GM18873 (cell line): ENCODE data around the gene RPL28.
"Not testable (repeated sequence)": the region's sequence is repeated elsewhere in the genome, so short reads cannot be mapped to it uniquely, and the experiment has no call there.

Experiments
- ATAC-seq: cut with Tn5 transposase; IDR thresholded peaks from one replicate; pipeline ENCODE4 v1.9.1; 2021; ENCODE audit warnings: mild to moderate bottlenecking, moderate library complexity, moderate number of reproducible peaks; ENCODE audit not compliant: unreplicated experiment, low FRiP score

Gene RPL28

GRCh38 chr19:55418185-55418584, 32.5 kb downstream of the RPL28 start:
- no peak for ATAC-seq

GRCh38 chr19:55419103-55419502, 33.4 kb downstream of the RPL28 start:
- ATAC-seq: no peak

- ATAC-seq: no peak
Measured at GRCh38 chr19:55419624-55420236, 34.0 kb downstream of the RPL28 start.

GRCh38 chr19:55421281-55421680, 35.5 kb downstream of the RPL28 start:
- not testable (repeated sequence) for ATAC-seq

- ATAC-seq: no peak
Measured at GRCh38 chr19:55423225-55424005, 37.7 kb downstream of the RPL28 start.

DNA sequence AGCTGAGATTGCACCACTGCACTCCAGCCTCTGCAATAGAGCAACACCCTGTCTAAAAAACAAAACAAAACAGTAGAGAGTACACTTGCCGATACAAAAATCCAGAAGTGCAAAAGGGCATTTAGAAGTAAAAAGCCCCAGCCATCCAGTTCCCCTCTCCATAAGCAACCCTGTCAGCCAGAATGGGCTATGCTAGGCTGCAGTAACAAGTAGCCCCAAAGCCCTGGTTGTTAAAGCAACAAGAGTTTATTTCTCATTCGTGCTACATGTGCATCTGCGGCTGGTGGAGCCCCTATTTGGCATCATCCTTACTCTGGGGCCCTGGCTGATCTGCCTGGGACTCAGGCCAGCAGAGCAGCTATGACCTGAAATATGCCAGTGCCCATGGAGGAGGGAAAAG, 38.8 kb downstream of the RPL28 start:
- ATAC-seq: no peak

DNA sequence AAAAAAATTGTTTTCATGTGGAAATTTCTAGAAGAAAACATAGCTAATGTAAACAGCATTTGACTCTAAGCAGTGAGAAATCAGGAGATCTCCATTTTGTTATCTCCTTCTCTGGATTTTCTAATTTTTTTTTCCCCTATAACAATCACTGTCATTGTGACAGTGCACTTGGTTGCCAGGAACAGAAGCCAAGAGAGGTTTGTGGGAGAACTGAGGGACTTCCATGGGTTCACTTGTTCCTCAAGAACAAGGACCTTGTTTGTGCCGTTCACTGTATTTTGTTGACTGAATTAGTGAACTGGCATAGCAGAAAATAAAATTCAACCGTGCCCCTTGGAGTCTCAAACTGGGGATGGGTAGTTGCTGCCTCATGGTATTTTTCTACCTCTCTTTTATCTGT, 40.3 kb downstream of the RPL28 start:
- no peak for ATAC-seq

- ATAC-seq: no peak
Measured at GRCh38 chr19:55431183-55431582, 45.5 kb downstream of the RPL28 start.

DNA sequence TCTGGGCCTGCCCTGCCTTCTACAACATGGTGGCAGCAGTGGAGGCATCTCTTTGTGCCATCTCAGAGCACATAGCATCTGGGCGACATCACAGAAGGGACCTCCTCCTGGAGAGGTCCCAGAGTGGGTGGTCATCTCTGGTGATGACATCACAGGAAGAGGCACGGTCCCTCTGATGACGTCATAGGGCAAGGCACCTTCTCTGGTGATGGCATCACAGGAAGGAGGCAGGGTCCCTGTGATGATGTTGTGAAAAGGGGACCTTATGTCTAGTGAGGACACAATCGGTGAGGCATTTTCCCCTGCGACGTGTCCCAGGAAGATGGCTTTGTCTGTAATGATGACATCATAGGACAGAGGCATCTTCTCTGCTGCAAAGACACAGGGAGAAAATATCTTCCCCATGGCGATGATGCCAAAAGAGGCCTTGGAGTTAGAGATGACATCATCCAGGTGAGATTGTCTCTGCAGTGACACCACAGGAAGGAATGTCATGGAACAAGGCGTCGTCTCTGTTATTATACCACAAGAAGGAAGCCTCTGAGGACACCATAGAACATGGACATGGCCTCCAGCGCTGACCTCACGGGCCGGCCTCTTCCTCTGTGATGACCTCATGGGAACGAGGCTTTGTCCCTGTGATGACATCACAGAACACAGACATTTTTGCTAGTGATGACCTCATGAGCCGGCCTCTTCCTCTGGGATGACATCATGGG, 46.7 kb downstream of the RPL28 start:
- ATAC-seq: no peak

GRCh38 chr19:55433292-55433691, 47.6 kb downstream of the RPL28 start:
- ATAC-seq: no peak

DNA sequence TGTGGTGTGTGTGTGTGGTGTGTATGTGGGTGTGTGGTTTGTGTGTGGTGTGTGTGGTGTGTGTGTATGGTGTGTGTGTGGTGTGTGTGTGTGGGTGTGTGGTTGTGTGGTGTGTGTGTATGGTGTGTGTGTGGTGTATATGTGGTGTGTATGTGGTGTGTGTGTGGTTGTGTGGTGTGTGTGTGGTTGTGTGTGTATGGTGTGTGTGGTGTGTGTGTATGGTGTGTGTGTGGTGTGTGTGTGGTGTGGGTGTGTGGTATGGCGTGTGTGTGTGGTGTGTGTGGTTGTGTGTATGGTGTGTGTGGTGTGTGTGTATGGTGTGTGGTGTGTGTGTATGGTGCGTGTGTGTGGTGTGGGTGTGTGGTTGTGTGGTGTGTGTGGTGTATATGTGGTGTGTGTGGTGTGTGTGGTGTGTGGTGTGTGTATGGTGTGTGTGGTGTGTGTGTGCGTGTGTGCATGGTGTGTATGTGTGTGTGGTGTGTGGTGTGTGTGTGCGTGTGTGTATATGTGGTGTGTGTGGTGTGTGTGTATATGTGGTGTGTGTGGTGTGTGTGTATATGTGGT, 48.7 kb downstream of the RPL28 start:
- no peak for ATAC-seq

GRCh38 chr19:55435020-55435419, 49.3 kb downstream of the RPL28 start:
- no peak for ATAC-seq

GRCh38 chr19:55436847-55437246, 51.1 kb downstream of the RPL28 start:
- ATAC-seq: no peak

- no peak for ATAC-seq
Measured at GRCh38 chr19:55437410-55437809, 51.7 kb downstream of the RPL28 start.

- ATAC-seq: no peak
Measured at GRCh38 chr19:55439052-55439451, 53.3 kb downstream of the RPL28 start.

GRCh38 chr19:55440411-55441105, 54.8 kb downstream of the RPL28 start:
- no peak for ATAC-seq

- ATAC-seq: no peak
Measured at GRCh38 chr19:55441319-55441691, 55.6 kb downstream of the RPL28 start.

GRCh38 chr19:55441692-55442321, 56.1 kb downstream of the RPL28 start:
- no peak for ATAC-seq

- ATAC-seq: no peak
Measured at GRCh38 chr19:55442372-55442961, 56.7 kb downstream of the RPL28 start.
